GM13976 (cell line): ENCODE measurements around the gene AKAIN1.

Experiments used
- DNase-seq: peaks from one replicate; pipeline ENCODE4 v3.0.0; 2012; ENCODE audit warnings: low spot score
- in situ Hi-C: fragments of 300-500 bp; cut with MboI; formaldehyde crosslinking; loops from one replicate; pipeline ENCODE4 v1.12.0; 2022; ENCODE audit warnings: low sequenced_read_pairs, mixed read lengths, inconsistent platforms; ENCODE audit not compliant: unreplicated experiment
- TF ChIP-seq, protein P1 (sequence below): IDR thresholded peaks from 2 replicates; pipeline ENCODE4 v1.5.1; 2012; ENCODE audit warnings: borderline replicate concordance, mild to moderate bottlenecking; ENCODE audit not compliant: insufficient read depth; ENCODE audit errors: extremely low read depth, missing control alignments, control extremely low read depth

The AKAIN1 gene, protein sequence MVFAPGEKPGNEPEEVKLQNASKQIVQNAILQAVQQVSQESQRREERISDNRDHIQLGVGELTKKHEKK

DNA sequence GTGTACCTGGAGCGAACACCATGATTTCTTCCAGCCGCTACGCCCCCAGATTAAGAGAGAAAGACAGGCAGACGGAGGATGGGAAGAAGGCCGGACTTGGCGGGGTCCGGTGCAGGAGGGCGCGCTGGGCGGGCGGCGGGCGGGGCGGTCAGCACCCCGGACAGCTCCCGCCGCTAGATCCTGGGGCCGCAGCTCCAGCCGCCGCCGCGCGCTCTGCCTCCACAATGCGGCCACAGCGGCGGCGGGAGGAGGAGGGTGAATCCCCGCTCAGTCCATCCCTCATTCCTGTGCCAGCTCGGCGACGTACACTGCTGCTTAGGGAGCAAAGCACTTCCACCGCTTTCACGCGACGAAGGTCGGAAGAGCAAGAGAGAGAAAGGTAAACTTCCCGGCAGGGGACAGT lies at the start of gene AKAIN1:
Gene AKAIN1, minus strand, starts transcription at position 226 of the 403 bp plus-strand sequence. Its CDS starts 204 bp downstream, at position 22.
- DNase-seq, result peak; percentile 47

GRCh38 chr18:5244941-5245340 lies 47.9 kb upstream of the AKAIN1 start:
- in situ Hi-C loops, result no loop called here
- TF ChIP-seq, protein P1, sequence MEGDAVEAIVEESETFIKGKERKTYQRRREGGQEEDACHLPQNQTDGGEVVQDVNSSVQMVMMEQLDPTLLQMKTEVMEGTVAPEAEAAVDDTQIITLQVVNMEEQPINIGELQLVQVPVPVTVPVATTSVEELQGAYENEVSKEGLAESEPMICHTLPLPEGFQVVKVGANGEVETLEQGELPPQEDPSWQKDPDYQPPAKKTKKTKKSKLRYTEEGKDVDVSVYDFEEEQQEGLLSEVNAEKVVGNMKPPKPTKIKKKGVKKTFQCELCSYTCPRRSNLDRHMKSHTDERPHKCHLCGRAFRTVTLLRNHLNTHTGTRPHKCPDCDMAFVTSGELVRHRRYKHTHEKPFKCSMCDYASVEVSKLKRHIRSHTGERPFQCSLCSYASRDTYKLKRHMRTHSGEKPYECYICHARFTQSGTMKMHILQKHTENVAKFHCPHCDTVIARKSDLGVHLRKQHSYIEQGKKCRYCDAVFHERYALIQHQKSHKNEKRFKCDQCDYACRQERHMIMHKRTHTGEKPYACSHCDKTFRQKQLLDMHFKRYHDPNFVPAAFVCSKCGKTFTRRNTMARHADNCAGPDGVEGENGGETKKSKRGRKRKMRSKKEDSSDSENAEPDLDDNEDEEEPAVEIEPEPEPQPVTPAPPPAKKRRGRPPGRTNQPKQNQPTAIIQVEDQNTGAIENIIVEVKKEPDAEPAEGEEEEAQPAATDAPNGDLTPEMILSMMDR, result no peak
- DNase-seq, result no peak

More for the DNA sequence above, at the start of gene AKAIN1:
- TF ChIP-seq, protein P1, result no peak
- in situ Hi-C loops, result no loop called here

- in situ Hi-C loops, result no loop called here
- TF ChIP-seq, protein P1, result no peak
- DNase-seq, result no peak
Measured at GRCh38 chr18:5239447-5239846, 42.4 kb upstream of the AKAIN1 start.

- TF ChIP-seq, protein P1, result no peak
- peak; percentile 49 for DNase-seq
- in situ Hi-C loops, result no loop called here
Measured at GRCh38 chr18:5238371-5238976, 41.4 kb upstream of the AKAIN1 start.

- TF ChIP-seq, protein P1, result no peak
- peak; percentile 90 for DNase-seq
- in situ Hi-C loops, result no loop called here
Measured at GRCh38 chr18:5237723-5238370, 40.8 kb upstream of the AKAIN1 start.

DNA sequence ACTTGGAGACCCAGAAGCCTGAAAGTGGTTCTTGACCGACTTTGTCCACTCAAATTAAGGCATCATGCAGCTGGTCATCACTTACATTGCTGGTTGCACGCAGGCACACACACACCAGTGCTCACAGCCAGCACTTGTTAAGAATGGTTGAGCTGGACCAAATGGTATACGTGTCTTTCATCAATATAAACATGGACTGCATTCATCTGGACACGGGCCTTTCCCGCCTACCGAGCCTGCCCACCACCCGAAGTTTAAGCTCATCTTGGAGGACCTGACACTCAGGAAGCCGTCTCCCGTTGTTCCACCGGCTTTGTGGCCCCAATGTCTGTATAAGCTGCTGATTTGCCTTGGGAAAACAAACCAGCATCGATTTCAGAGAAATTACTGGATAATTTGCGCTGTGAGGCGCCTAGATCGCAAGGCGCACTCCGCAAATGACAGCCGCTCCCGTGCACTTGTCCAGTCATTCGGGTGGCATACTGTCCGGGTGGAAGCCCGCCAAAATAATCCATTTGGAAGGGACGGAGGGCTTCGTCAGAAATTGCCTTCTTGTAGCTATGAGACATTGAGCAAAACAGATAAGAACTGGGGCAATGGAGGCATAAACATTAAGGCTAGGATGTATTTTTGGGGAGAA lies 40.1 kb upstream of the AKAIN1 start:
- TF ChIP-seq, protein P1, result no peak
- peak; percentile 9 for DNase-seq
- in situ Hi-C loops, result no loop called here
